HEK293 (cell line): ENCODE measurements around the gene SPACA6.

Experiments
- CTCF ChIA-PET: fragments of 350-600 bp; formaldehyde crosslinking; extraction: SDS; loops from one replicate; lab custom pipeline; 2021; ENCODE audit warnings: antibody characterized with exemption; lab: Yijun Ruan, JAX
- POLR2A ChIA-PET: fragments of 300-600 bp; formaldehyde crosslinking; extraction: SDS; loops from one replicate; lab custom pipeline; 2020; ENCODE audit warnings: antibody characterized with exemption, inconsistent platforms; lab: Yijun Ruan, JAX
- H3K27ac ChIP-seq: fragments of 200-500 bp; sonication (Bioruptor generic); 2 replicates; pipeline ENCODE4 v1.5.1; 2014; ENCODE audit warnings: low read depth, low read length, control low read depth, inconsistent platforms; ENCODE audit errors: extremely low read depth
- H3K36me3 ChIP-seq, 2 experiments: fragments of 200-500 bp in 1 of 2; sonication (Bioruptor generic) in 1 of 2; 1 replicate in 1 of 2; 2 replicates in 1 of 2; pipeline ENCODE4 v1.5.1; 2014 to 2017; ENCODE audit warnings: inconsistent platforms in 2 of 2, low read length in 2 of 2; ENCODE audit not compliant: control insufficient read depth in 2 of 2, insufficient read depth in 1 of 2
- H3K4me1 ChIP-seq: fragments of 200-500 bp; sonication (Bioruptor generic); 2 replicates; pipeline ENCODE4 v1.5.1; 2014; ENCODE audit warnings: mild to moderate bottlenecking, low read length, inconsistent platforms; ENCODE audit not compliant: control insufficient read depth, insufficient read depth
- H3K4me3 ChIP-seq: 2 replicates; pipeline ENCODE4 v1.5.1; 2011; ENCODE audit warnings: low read depth, mild to moderate bottlenecking, control low read depth, low read length, moderate library complexity
- H3K9me3 ChIP-seq: fragments of 200-500 bp; sonication (Bioruptor generic); 2 replicates; pipeline ENCODE4 v1.5.1; 2014; ENCODE audit warnings: low read depth, low read length, inconsistent platforms; ENCODE audit not compliant: control insufficient read depth, insufficient read depth
- GLIS1 ChIP-seq: fragments of 450-650 bp; formaldehyde crosslinking; IDR thresholded peaks from 2 replicates; pipeline ENCODE4 v1.5.1; 2016; ENCODE audit warnings: missing biosample characterization, missing genetic modification characterization
- KLF1 ChIP-seq: fragments of 450-650 bp; formaldehyde crosslinking; IDR thresholded peaks from 2 replicates; pipeline ENCODE4 v1.5.1; 2016; ENCODE audit warnings: missing biosample characterization, missing genetic modification characterization
- KLF9 ChIP-seq: fragments of 450-650 bp; formaldehyde crosslinking; IDR thresholded peaks from 2 replicates; pipeline ENCODE4 v1.5.1; 2016; ENCODE audit warnings: missing biosample characterization, missing genetic modification characterization, low read depth
- SCRT2 ChIP-seq: fragments of 450-650 bp; formaldehyde crosslinking; IDR thresholded peaks from 2 replicates; pipeline ENCODE4 v1.5.1; 2016; ENCODE audit warnings: missing biosample characterization, missing genetic modification characterization
- ZBTB1 ChIP-seq: fragments of 450-650 bp; formaldehyde crosslinking; IDR thresholded peaks from 2 replicates; pipeline ENCODE4 v1.5.1; 2016; ENCODE audit warnings: missing biosample characterization, missing genetic modification characterization
- ZBTB17 ChIP-seq: fragments of 450-650 bp; formaldehyde crosslinking; IDR thresholded peaks from 2 replicates; pipeline ENCODE4 v1.5.1; 2016; ENCODE audit warnings: missing biosample characterization, missing genetic modification characterization
- ZFP37 ChIP-seq: fragments of 450-650 bp; formaldehyde crosslinking; IDR thresholded peaks from 2 replicates; pipeline ENCODE4 v1.5.1; 2016; ENCODE audit warnings: missing biosample characterization, missing genetic modification characterization
- ZFP41 ChIP-seq: fragments of 450-650 bp; formaldehyde crosslinking; IDR thresholded peaks from 2 replicates; pipeline ENCODE4 v1.5.1; 2016; ENCODE audit warnings: missing biosample characterization, missing genetic modification characterization, borderline replicate concordance
- ZNF121 ChIP-seq: fragments of 450-650 bp; formaldehyde crosslinking; IDR thresholded peaks from 2 replicates; pipeline ENCODE4 v1.5.1; 2016; ENCODE audit warnings: missing biosample characterization, missing genetic modification characterization
- ZNF155 ChIP-seq: fragments of 450-650 bp; formaldehyde crosslinking; IDR thresholded peaks from 2 replicates; pipeline ENCODE4 v1.5.1; 2016; ENCODE audit warnings: missing biosample characterization, missing genetic modification characterization
- ZNF16 ChIP-seq: fragments of 450-650 bp; formaldehyde crosslinking; IDR thresholded peaks from 2 replicates; pipeline ENCODE4 v1.5.1; 2016; ENCODE audit warnings: low read depth, missing biosample characterization, missing genetic modification characterization
- ZNF248 ChIP-seq: fragments of 450-650 bp; formaldehyde crosslinking; IDR thresholded peaks from 2 replicates; pipeline ENCODE4 v1.5.1; 2017; ENCODE audit warnings: missing biosample characterization, missing genetic modification characterization
- ZNF302 ChIP-seq: fragments of 450-650 bp; formaldehyde crosslinking; IDR thresholded peaks from 2 replicates; pipeline ENCODE4 v1.5.1; 2016; ENCODE audit warnings: missing biosample characterization, missing genetic modification characterization, low read depth
- TF ChIP-seq, protein P1 (sequence below): fragments of 450-650 bp; IDR thresholded peaks from 2 replicates; pipeline ENCODE4 v1.5.1; 2018; ENCODE audit warnings: missing biosample characterization, missing genetic modification characterization
- TF ChIP-seq, protein P2 (sequence below): fragments of 450-650 bp; formaldehyde crosslinking; IDR thresholded peaks from 2 replicates; pipeline ENCODE4 v1.5.1; 2017; ENCODE audit warnings: missing biosample characterization, missing genetic modification characterization
- TF ChIP-seq, protein P3 (sequence below): fragments of 450-650 bp; formaldehyde crosslinking; IDR thresholded peaks from 2 replicates; pipeline ENCODE4 v1.5.1; 2017; ENCODE audit warnings: missing biosample characterization, mild to moderate bottlenecking, missing genetic modification characterization, moderate library complexity
- TF ChIP-seq, protein P4 (sequence below): fragments of 450-650 bp; formaldehyde crosslinking; IDR thresholded peaks from 2 replicates; pipeline ENCODE4 v1.5.1; 2016; ENCODE audit warnings: missing biosample characterization, missing genetic modification characterization

SPACA6 gene

DNA sequence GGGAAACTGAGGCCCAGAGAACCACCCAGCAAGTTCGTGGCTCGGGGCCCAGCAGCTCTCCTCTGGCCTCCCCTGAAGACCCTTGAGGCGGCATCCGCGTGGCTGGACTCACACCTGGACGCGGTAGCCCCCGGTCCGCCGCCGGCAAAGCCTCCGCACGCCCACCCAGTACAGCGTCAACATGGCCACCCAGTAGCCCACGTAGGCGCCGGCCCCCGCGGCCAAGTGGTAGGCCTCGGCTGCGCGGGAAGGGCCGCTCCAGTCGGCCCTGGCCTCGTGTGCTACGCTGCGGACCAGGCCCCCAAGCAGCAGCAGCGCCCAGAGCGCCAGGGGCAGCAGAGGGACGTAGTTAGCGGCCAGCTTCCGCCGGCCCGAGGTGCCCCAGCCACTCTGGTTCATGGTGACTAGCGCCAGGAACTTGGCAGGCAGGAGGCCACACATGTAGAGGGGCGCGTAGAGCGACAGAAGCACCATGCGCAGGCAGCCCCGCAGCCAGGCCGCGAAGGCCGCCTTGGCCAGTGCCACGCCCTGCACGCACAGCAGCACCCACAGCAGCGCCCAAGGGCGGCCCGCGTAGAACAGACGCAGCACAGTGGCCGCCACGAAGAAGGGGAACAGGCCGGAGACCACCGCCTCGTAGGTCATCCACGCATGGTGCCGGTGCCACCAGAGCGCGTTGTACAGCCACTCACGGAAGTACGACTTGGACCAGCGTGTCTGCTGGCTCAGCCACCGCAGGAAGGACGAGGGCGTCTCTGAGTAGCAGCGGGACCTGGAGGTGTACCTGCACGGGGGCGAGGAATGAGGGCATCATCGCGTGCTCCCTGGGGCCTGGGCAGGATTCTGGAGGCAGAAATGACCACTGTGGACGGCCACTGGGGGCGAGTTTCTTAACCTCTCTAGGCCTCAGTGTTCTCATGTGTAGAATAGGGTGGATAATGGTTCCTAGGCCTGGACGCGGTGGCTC lies 20.5 kb downstream of the SPACA6 start (continued):
- TF ChIP-seq ZNF155 (tag by site-specific recombination), result no peak
- no peak for TF ChIP-seq SCRT2 (tag by site-specific recombination)
- TF ChIP-seq ZFP37 (tag by site-specific recombination), result no peak
- no peak for TF ChIP-seq ZNF302
- TF ChIP-seq, protein P1, sequence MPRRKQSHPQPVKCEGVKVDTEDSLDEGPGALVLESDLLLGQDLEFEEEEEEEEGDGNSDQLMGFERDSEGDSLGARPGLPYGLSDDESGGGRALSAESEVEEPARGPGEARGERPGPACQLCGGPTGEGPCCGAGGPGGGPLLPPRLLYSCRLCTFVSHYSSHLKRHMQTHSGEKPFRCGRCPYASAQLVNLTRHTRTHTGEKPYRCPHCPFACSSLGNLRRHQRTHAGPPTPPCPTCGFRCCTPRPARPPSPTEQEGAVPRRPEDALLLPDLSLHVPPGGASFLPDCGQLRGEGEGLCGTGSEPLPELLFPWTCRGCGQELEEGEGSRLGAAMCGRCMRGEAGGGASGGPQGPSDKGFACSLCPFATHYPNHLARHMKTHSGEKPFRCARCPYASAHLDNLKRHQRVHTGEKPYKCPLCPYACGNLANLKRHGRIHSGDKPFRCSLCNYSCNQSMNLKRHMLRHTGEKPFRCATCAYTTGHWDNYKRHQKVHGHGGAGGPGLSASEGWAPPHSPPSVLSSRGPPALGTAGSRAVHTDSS (tag by site-specific recombination), result no peak
- no peak for TF ChIP-seq ZFP41 (tag by site-specific recombination)
- TF ChIP-seq KLF1, result no peak
- no peak for TF ChIP-seq ZNF248 (tag by site-specific recombination)
- no peak for TF ChIP-seq ZNF16 (tag by site-specific recombination)
- TF ChIP-seq, protein P2, sequence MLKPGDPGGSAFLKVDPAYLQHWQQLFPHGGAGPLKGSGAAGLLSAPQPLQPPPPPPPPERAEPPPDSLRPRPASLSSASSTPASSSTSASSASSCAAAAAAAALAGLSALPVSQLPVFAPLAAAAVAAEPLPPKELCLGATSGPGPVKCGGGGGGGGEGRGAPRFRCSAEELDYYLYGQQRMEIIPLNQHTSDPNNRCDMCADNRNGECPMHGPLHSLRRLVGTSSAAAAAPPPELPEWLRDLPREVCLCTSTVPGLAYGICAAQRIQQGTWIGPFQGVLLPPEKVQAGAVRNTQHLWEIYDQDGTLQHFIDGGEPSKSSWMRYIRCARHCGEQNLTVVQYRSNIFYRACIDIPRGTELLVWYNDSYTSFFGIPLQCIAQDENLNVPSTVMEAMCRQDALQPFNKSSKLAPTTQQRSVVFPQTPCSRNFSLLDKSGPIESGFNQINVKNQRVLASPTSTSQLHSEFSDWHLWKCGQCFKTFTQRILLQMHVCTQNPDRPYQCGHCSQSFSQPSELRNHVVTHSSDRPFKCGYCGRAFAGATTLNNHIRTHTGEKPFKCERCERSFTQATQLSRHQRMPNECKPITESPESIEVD, result no peak
- TF ChIP-seq ZBTB1, result no peak
- TF ChIP-seq, protein P3, sequence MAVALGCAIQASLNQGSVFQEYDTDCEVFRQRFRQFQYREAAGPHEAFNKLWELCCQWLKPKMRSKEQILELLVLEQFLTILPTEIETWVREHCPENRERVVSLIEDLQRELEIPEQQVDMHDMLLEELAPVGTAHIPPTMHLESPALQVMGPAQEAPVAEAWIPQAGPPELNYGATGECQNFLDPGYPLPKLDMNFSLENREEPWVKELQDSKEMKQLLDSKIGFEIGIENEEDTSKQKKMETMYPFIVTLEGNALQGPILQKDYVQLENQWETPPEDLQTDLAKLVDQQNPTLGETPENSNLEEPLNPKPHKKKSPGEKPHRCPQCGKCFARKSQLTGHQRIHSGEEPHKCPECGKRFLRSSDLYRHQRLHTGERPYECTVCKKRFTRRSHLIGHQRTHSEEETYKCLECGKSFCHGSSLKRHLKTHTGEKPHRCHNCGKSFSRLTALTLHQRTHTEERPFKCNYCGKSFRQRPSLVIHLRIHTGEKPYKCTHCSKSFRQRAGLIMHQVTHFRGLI, result no peak

DNA sequence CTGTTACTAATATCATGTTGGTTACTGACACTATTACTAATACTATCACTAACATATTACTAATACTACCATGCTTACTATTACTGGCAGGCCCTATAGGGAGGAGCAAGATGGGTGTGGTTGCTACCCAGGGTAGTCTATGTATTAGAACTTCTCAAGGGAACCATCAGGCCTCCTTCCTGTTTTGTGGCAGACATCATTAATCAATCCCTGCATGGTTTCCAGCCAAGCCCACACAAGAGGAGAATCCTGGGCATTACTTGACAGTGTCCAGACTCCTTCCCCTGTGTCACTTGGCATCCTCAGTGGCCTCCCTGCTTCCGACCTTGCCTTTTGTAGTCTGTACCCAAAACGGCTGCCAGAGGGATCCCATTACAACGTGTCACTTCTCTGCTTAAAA lies 21.7 kb downstream of the SPACA6 start:
- ChIA-PET CTCF (interaction anchor here (0.6 kb wide), 1 partner anchor 51 kb away, joined by 4 read pairs; no protein-coding TSS in a partner anchor), POLR2A (interaction anchor here (0.6 kb wide), 1 partner anchor 27 kb away, joined by 3 read pairs; no protein-coding TSS in a partner anchor)
- Histone ChIP-seq H3K4me1 (no peaks in the 10 kb centered on the region), H3K27ac (no peak overlapping the region), H3K9me3 (no peaks in the 10 kb centered on the region), H3K36me3 (no peaks in the 10 kb centered on the region), H3K4me3 (no peak overlapping the region)
- TF ChIP-seq GLIS1 (tag by site-specific recombination) (no peak), ZBTB17 (tag by site-specific recombination) (peak; percentile 47; the same call in 1 of the 2 replicates)

DNA sequence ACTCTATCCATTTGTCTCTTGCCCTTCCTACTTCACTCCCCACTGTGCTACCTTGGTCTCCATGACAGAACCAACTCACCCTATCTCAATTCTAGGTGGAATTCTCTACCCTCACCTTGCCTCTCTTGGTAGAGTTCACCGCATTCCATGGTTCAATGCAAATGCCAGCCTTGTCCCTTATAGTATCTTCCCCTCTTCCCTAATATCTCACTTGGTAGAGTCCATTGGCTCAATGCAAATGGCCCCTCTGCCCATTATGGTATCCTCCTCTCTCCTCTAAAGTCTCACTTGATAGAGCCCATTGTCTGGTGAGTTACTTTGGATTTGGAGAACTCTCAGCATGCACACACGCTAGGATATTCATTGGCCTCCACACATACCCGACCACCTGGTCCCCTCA lies 22.7 kb downstream of the SPACA6 start:
- CTCF ChIA-PET, result no interaction called here
- Histone ChIP-seq H3K9me3 (no peaks in the 10 kb centered on the region), H3K36me3 (no peaks in the 10 kb centered on the region), H3K4me1 (no peaks in the 10 kb centered on the region)
- POLR2A ChIA-PET, result no interaction called here
- TF ChIP-seq ZNF121 (no peak), KLF9 (no peak)
- TF ChIP-seq, protein P4, sequence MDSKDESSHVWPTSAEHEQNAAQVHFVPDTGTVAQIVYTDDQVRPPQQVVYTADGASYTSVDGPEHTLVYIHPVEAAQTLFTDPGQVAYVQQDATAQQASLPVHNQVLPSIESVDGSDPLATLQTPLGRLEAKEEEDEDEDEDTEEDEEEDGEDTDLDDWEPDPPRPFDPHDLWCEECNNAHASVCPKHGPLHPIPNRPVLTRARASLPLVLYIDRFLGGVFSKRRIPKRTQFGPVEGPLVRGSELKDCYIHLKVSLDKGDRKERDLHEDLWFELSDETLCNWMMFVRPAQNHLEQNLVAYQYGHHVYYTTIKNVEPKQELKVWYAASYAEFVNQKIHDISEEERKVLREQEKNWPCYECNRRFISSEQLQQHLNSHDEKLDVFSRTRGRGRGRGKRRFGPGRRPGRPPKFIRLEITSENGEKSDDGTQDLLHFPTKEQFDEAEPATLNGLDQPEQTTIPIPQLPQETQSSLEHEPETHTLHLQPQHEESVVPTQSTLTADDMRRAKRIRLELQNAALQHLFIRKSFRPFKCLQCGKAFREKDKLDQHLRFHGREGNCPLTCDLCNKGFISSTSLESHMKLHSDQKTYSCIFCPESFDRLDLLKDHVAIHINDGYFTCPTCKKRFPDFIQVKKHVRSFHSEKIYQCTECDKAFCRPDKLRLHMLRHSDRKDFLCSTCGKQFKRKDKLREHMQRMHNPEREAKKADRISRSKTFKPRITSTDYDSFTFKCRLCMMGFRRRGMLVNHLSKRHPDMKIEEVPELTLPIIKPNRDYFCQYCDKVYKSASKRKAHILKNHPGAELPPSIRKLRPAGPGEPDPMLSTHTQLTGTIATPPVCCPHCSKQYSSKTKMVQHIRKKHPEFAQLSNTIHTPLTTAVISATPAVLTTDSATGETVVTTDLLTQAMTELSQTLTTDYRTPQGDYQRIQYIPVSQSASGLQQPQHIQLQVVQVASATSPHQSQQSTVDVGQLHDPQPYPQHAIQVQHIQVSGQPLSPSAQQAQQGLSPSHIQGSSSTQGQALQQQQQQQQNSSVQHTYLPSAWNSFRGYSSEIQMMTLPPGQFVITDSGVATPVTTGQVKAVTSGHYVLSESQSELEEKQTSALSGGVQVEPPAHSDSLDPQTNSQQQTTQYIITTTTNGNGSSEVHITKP, result peak; percentile 50; the same call in 1 of the 2 replicates
- TF ChIP-seq, all 188 proteins: peak for 1
- Histone ChIP-seq H3K27ac (no peak overlapping the region), H3K4me3 (no peak overlapping the region)
